ENCODE results near the gene SEMA3D. TPM values are rescaled to one million over a fixed set of nuclear protein-coding genes. Genes with fewer than 3 reads are reported as not detected.

Gene SEMA3D
- total and polyA plus RNA-seq, 9 of the 15 experiments (the other 6 are each of a cell fraction or from before 2014, with no cell fraction given): 0.01 to 0.10 (median 0.04) TPM; not detected in 1

- no peak for TF ChIP-seq ZNF318 (IDR thresholded peaks at IDR 0.05; ENCODE audit: borderline replicate concordance in 1 of 2, low read depth in 1 of 2)
Measured at GRCh38 chr7:85126383-85126782, 60.5 kb downstream of the SEMA3D start (continued).

- Histone ChIP-seq H3K36me3 (ENCODE audit: control insufficient read depth, insufficient read depth, low read length) (no peaks in the 10 kb centered on the region), H3K27me3 (ENCODE audit: control insufficient read depth in 2 of 2, insufficient read depth in 2 of 2, low read length in 2 of 2) (no peaks in the 10 kb centered on the region), H3K9me3 (replicated peaks; ENCODE audit: control insufficient read depth, insufficient read depth, low read depth, low read length) (no peaks in the 10 kb centered on the region), H3K27ac (ENCODE audit: extremely low read depth, low read depth, low read length) (no peak overlapping the region), H3K4me2 (ENCODE audit: insufficient read depth, low read length) (no peak overlapping the region), H3K4me1 (replicated peaks in 1 of 2; ENCODE audit: control insufficient read depth in 2 of 2, insufficient read depth in 2 of 2, low read length in 2 of 2) (no peaks in the 10 kb centered on the region), H2AFZ (ENCODE audit: low read depth, low read length) (no peak overlapping the region), H3K79me2 (ENCODE audit: control insufficient read depth, insufficient read depth, low read length) (no peaks in the 10 kb centered on the region), H4K20me1 (replicated peaks; ENCODE audit: control insufficient read depth, insufficient read depth, low read length) (no peaks in the 10 kb centered on the region), H3K9ac (ENCODE audit: insufficient read depth in 1 of 2, low read depth in 2 of 2, low read length in 2 of 2) (no peak overlapping the region), H3K4me3 (no peak overlapping the region), H3K9me1 (ENCODE audit: control insufficient read depth, insufficient read depth, low read length) (no peaks in the 10 kb centered on the region)
- no peak for ATAC-seq
- ChIA-PET POLR2A (interaction anchor here (0.8 kb wide), 1 partner anchor 65 kb away, joined by 3 read pairs; no protein-coding TSS in a partner anchor), CTCF (ENCODE audit: low intra/inter-chr PET ratio) (no interaction called here)
- in situ Hi-C loops (cut with MboI) (no loop called here), intact Hi-C loops (cut with micrococcal nuclease) (no loop called here)
- no peak for TF ChIP-seq KAT7 (CRISPR knock-in tag; IDR thresholded peaks at IDR 0.05; ENCODE audit: borderline replicate concordance)
- TF ChIP-seq XRCC4 (IDR thresholded peaks at IDR 0.05; ENCODE audit: extremely low read depth, insufficient read depth, insufficient read length): no peak
- TF ChIP-seq ZBTB34 (CRISPR knock-in tag; IDR thresholded peaks at IDR 0.05): no peak
- no peak for TF ChIP-seq ZNF511 (CRISPR knock-in tag; IDR thresholded peaks at IDR 0.05)
- no peak for TF ChIP-seq ZNF175 (CRISPR knock-in tag; IDR thresholded peaks at IDR 0.05; ENCODE audit: low read depth)
- no peak for TF ChIP-seq SMARCC2 (IDR thresholded peaks at IDR 0.05; ENCODE audit: low read depth)
- WGBS (ENCODE audit: insufficient coverage, low coverage, missing lambda C conversion rate): 0% methylated on average over 2 of the region's 2 CpGs
- DNase-seq (ENCODE audit: extremely low read depth in 1 of 4, low spot score in 3 of 4): no peak
- BruUV-seq (replicated peaks): no TSS peak
- no peak for FAIRE-seq
Measured at GRCh38 chr7:85125651-85126131, 61.2 kb downstream of the SEMA3D start.

All from K562 (cell line).